ENCODE measurements around the gene GLT8D2.

Gene GLT8D2

GRCh38 chr12:104064031-104064841 is 14.2 kb upstream of the GLT8D2 start, which contains the start of gene HCFC2:
TSS of gene HCFC2 (plus strand) at chr12:104064531. CDS start at chr12:104064561, 30 bp downstream.
- TF ChIP-seq CTCF (conservative IDR thresholded peaks at IDR 0.05; ENCODE audit: low read depth, low read length), result no peak
- H3K4me3 ChIP-seq (ENCODE audit: low read length), result peak within 1 kb of the TSS; percentile 90

GRCh38 chr12:104063712-104064030 is 13.7 kb upstream of the GLT8D2 start:
- peak overlapping the region; percentile 90 for H3K4me3 ChIP-seq (ENCODE audit: low read length)
- no peak for DNase-seq (ENCODE audit: low read depth)
- TF ChIP-seq CTCF (conservative IDR thresholded peaks at IDR 0.05; ENCODE audit: low read depth, low read length), result no peak

More at GRCh38 chr12:104064031-104064841, 14.2 kb upstream of the GLT8D2 start, which contains the start of gene HCFC2:
- DNase-seq (ENCODE audit: low read depth), result peak; percentile 32

- DNase-seq (ENCODE audit: low read depth), result no peak
- no peak for TF ChIP-seq CTCF (conservative IDR thresholded peaks at IDR 0.05; ENCODE audit: low read depth, low read length)
- no peak overlapping the region for H3K4me3 ChIP-seq (ENCODE audit: low read length)
These were observed 10.8 kb upstream of the GLT8D2 start for GRCh38 chr12:104060791-104061190.

- H3K4me3 ChIP-seq (ENCODE audit: low read length), result no peak overlapping the region
- no peak for TF ChIP-seq CTCF (conservative IDR thresholded peaks at IDR 0.05; ENCODE audit: low read depth, low read length)
- no peak for DNase-seq (ENCODE audit: low read depth)
These were observed 10.0 kb upstream of the GLT8D2 start for GRCh38 chr12:104059963-104060362.

DNA sequence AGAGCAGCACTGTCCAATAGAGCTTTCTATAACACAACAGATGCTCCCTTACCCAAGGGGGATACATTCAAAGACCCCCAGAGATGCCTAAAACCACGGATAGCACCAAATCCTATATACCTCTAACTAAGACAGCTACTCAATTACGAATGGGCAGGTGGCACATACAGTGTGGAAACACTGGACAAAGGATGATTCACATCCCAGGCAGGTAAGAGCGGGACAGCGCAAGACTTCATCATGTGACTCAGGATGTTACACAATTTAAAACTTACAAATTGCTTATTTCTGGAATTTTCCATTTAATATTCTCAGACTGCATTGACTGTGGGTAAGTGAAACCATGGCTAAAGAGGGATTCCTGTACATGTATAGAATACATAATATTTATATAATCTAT is 8.8 kb upstream of the GLT8D2 start:
- DNase-seq (ENCODE audit: low read depth), result no peak
- TF ChIP-seq CTCF (conservative IDR thresholded peaks at IDR 0.05; ENCODE audit: low read depth, low read length), result no peak
- H3K4me3 ChIP-seq (ENCODE audit: low read length), result no peak overlapping the region

- no peak for DNase-seq (ENCODE audit: low read depth)
- TF ChIP-seq CTCF (conservative IDR thresholded peaks at IDR 0.05; ENCODE audit: low read depth, low read length), result peak; percentile 83
- no peak overlapping the region for H3K4me3 ChIP-seq (ENCODE audit: low read length)
These were observed 7.8 kb upstream of the GLT8D2 start for GRCh38 chr12:104057771-104058197.

- TF ChIP-seq CTCF (conservative IDR thresholded peaks at IDR 0.05; ENCODE audit: low read depth, low read length), result no peak
These were observed 6.5 kb upstream of the GLT8D2 start for GRCh38 chr12:104056419-104056972.

More at GRCh38 chr12:104056419-104056972, 6.5 kb upstream of the GLT8D2 start:
- H3K4me3 ChIP-seq (ENCODE audit: low read length), result no peak overlapping the region
- no peak for DNase-seq (ENCODE audit: low read depth)
